Measurements from ENCODE around the gene MGAM2.

The MGAM2 gene

DNA sequence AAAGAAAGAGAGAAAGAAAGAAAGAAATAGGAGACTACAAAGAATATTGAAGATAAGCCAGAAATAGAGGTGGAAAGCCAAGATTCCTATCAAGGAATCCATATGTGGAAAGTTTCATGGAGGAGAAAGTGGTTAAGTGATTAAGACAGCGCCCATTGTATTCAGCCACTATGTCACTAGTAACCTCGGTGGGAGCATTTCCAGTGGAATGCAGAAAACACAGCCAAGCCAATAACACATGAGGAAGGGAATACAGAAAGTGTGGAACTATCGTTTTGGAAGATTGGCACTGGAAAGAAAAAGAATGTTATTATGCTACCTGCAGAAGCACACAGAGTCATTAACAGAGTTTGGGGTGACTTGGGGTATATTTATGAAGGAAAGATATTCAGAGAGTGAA lies 2.7 kb downstream of the MGAM2 start:
- no peak for FAIRE-seq
- DNase-seq (ENCODE audit: low spot score): no peak

DNA sequence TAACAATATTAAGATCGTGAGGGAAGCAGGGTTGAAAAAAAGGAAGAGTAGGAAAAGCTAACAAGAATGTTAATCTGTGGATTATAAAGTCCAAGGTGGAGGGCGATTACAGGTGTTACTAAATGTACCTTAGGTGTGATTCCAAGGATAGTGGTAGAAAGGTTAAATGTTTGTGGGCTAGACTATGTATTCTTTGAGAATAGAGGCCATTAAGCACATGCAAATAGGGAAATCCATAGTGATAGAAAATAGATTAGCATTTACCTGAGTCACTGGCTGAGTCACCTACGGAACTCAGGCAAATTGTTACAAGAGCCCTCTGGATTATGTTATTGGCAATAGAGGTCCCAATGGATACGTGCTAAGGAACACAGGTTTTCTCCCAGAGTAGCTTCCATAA lies 9.0 kb downstream of the MGAM2 start:
- FAIRE-seq (no peak), DNase-seq (ENCODE audit: low spot score) (no peak)

GRCh38 chr7:142123184-142123583 lies 11.7 kb downstream of the MGAM2 start:
- DNase-seq (ENCODE audit: low spot score) (no peak), FAIRE-seq (no peak)

GRCh38 chr7:142125256-142125955 lies 13.9 kb downstream of the MGAM2 start:
- FAIRE-seq (no peak), DNase-seq (ENCODE audit: low spot score) (no peak)

DNA sequence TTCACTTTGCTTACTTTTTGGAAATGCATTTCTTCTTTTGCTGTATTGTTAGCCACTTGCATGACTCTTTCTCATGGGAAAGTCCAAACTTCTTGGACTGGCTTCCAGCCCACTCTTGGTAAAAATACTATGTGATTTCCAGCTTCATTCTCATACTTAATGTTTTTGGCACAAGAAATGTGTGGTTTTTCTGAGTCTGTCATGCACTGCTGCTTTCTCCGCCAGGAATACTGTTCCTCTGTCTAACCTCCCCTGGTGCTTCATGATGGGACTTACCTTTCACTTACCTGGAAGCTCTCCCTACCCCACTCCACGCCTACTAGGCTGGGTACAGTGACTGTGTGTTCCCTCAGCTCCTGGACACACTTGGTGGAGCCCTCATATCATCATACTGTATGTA lies 18.7 kb downstream of the MGAM2 start:
- FAIRE-seq (no peak), DNase-seq (ENCODE audit: low spot score) (no peak)

DNA sequence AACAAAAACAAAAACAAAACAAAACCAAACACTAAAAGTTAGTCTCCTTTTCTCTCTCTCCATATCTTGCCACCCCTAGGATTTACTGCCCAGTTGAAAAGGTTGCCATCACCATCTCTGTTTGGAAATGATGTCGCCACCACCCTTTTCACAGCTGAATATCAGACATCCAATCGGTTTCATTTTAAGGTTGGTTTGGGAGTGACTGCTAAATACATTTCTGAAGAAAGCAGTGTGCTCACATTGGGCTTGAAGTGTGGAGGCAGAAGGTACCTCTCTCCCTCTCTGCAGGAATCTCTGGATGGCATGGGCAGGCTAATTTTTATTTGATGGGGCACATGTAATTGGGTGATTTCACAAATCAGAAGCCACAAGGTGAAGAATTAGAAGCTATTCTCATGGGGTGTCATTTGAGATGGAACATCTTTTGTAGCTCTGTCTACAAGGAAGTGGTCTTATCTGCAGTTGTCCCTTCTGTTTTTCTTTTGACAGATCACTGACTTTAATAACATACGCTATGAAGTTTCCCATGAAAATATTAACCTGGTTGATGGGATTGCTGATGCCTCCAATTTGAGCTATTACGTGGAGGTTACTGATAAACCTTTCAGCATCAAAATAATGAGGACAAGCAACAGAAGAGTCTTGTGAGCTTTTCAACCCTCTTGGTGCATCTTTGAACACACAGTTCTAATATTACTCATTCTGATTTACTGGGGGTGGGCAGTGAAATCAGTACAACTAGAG lies 20.1 kb downstream of the MGAM2 start:
- FAIRE-seq (no peak), DNase-seq (ENCODE audit: low spot score) (no peak)

- no peak for FAIRE-seq
- no peak for DNase-seq (ENCODE audit: low spot score)
Observed at GRCh38 chr7:142133731-142134148, 22.2 kb downstream of the MGAM2 start.

DNA sequence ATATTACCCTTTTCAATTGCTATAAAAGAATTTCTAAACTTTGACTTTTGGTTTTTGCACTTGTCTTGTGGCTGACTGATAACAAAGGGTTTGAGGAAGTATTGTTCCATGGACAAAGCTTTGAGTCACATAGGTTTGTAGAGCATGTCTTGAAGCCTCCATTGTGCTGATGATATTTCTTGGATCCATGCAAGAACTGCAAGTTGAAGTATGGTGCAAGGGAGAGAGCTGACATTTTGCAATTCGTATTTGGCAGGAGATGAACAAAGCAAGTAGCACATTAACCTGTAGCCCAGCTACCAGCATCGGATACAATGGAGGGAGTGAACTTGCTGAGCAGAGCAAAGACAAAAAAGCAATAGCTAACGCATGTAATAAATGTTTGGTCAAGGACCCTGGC lies 23.4 kb downstream of the MGAM2 start:
- FAIRE-seq: no peak

GRCh38 chr7:142138996-142139395 lies 27.5 kb downstream of the MGAM2 start:
- DNase-seq (ENCODE audit: low spot score): no peak
- no peak for FAIRE-seq

More for the DNA sequence above, 23.4 kb downstream of the MGAM2 start:
- DNase-seq (ENCODE audit: low spot score): no peak

GRCh38 chr7:142139597-142140400 lies 28.3 kb downstream of the MGAM2 start:
- no peak for FAIRE-seq
- DNase-seq (ENCODE audit: low spot score): no peak

DNA sequence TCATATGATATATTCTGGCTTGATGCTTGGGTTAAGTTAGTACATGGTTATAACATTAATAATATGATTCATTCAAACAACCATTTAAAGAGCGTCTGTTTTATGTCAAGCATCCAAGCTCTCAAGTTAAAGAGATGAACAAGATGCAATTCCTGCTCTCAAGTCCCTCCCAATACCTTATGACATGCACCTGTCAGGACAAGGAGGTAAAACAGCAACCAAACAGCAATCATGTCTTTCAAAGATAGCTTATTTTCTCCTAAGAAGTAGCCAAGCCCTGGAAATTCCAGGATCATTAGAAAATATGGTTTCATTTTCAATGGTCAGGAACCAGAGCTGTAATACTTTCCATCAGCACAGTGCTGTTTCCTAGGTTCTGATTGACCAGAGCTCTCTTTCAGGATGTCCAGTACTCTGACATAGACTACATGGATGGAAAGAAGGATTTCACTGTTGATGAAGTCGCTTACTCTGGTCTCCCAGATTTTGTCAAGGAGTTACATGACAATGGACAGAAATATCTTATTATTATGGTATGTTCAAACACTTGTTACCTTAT lies 29.0 kb downstream of the MGAM2 start:
- DNase-seq (ENCODE audit: low spot score) (no peak), FAIRE-seq (no peak)

DNA sequence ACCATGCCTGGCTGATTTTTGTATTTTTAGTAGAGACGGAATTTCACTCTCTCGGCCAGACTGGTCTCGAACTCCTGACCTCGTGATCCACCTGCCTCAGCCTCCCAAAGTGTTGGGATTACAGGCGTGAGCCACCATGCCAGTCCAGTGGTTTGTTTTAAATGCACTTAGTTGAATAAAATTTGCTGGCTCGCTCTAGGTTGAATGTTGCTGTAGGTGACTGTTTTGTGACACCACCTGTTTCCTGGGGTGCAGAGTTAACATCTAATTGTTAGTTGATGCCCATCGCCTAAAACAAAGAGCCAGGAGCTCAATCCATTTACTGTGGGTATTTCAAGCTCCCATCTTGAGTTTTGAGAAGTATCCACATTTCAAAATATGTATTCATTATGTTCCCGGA lies 31.2 kb downstream of the MGAM2 start:
- DNase-seq (ENCODE audit: low spot score): no peak

DNA sequence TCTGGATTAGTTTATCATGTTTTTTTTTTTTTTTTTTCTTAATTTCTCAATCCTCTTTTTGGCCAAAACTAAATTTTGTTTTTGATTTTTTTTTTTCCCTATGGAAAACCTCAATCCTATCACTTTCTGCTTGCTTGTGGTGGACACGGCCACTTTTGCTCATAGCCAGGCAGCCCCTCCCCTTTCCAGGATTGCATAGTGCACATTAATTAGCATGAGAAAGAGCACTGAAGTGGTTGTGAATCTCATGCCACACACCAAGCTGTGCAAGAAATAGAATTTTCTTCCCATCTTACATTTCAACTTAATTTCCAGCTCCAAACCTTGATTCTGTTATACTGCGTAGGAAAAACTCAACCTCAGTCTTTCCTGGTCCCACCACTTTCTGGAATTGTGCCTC lies 34.6 kb downstream of the MGAM2 start:
- DNase-seq (ENCODE audit: low spot score) (no peak), FAIRE-seq (no peak)

More for the DNA sequence above, 31.2 kb downstream of the MGAM2 start:
- FAIRE-seq: no peak

- FAIRE-seq: no peak
- DNase-seq (ENCODE audit: low spot score): no peak
Observed at GRCh38 chr7:142150356-142150755, 38.8 kb downstream of the MGAM2 start.

GRCh38 chr7:142150869-142151268 lies 39.4 kb downstream of the MGAM2 start:
- FAIRE-seq (no peak), DNase-seq (ENCODE audit: low spot score) (no peak)

GRCh38 chr7:142152076-142152475 lies 40.6 kb downstream of the MGAM2 start:
- no peak for DNase-seq (ENCODE audit: low spot score)
- no peak for FAIRE-seq

- FAIRE-seq (no peak), DNase-seq (ENCODE audit: low spot score) (no peak)
Observed at GRCh38 chr7:142153400-142153799, 41.9 kb downstream of the MGAM2 start.

DNA sequence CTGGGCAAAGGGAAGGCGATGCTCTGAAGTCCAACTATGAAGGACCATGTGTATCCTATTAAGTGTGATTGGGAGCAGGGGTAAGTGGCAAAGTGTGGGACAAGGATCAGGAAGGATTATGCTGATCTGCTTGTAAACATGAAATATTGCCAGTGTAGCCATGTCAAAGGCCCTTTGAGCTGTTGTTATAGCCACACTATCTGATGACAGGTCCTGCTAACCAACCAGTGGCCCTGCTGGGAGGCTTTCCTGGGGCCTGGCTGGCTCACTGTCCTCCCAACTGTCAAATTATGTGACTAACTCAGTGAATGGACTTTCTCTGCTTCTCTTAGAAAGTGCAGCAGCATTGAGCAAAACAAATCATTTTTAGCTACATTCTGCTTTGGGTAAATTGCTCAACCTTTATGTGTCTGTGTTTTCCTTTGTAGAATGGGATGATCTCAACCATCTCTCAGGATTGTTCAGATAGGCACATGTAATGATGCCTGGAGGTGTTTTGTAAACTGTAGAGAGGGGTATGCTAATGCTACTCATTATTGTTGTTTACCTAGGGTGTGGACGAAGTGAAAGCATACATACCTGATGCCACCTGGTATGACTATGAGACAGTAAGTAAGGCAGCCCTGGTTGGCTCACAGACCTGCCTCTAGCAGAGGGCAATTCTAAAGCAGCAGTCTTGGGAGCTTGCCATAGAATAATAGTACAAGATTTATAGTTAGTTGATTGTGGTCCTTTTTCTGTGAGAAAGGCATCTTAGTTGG lies 47.4 kb downstream of the MGAM2 start:
- FAIRE-seq (no peak), DNase-seq (ENCODE audit: low spot score) (no peak)

DNA sequence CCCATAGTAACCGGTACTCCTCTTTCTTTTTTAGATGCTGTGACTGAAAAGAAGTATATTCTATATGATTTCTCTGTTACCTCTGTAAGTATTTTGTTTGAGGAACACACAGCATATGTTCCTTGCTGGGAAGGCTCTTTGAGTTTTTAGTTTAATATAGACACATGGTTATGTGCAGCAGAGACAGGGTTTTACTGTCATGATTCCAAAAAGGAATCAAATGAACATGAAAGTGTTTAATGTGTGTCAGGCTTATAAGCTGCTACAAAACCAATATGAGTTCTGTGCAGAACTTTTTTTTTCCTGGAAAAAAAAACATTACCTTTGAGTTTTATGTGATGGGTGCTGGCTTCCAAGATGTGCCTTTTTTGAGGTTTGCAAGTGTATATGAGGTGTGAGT lies 50.4 kb downstream of the MGAM2 start:
- DNase-seq (ENCODE audit: low spot score) (no peak), FAIRE-seq (no peak)

GRCh38 chr7:142168746-142169145 lies 57.2 kb downstream of the MGAM2 start:
- FAIRE-seq (no peak), DNase-seq (ENCODE audit: low spot score) (no peak)

DNA sequence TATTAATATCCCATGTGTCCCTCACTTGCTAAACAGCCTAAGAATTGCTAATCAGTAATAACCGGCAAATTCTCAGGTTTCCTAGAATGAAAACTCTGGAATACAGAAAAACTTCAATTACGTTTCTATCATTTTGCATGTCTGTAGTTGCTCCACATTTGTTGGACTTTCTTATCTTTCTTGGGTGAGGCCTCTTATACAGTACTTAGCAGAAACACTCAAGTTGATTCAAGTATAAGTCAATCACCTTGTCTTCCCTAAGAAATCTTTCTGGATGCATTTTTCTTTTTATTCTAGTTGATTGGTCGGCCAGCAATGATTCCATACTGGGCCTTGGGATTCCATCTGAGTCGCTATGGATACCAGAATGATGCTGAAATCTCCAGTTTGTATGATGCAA lies 61.4 kb downstream of the MGAM2 start:
- DNase-seq (ENCODE audit: low spot score) (no peak), FAIRE-seq (no peak)

All from RCC 7860 (cell line).